GM10266 (cell line): ENCODE measurements around the gene RGPD3.
"Not testable (repeated sequence)": the region's sequence is repeated elsewhere in the genome, so short reads cannot be mapped to it uniquely, and the experiment has no call there.

Experiments
- DNase-seq: peaks from one replicate; pipeline ENCODE4 v3.0.0; 2012; ENCODE audit errors: extremely low spot score
- CTCF ChIP-seq: IDR thresholded peaks from 2 replicates; pipeline ENCODE4 v1.5.1; 2012; ENCODE audit warnings: mild to moderate bottlenecking, low read depth; ENCODE audit not compliant: control insufficient read depth, insufficient read depth; ENCODE audit errors: missing control alignments

The RGPD3 gene

GRCh38 chr2:106492399-106492798 is 24.2 kb upstream of the RGPD3 start:
- DNase-seq, result not testable (repeated sequence)

- DNase-seq, result not testable (repeated sequence)
These were observed 21.5 kb upstream of the RGPD3 start for GRCh38 chr2:106489701-106490100.

GRCh38 chr2:106487386-106488191 is 19.4 kb upstream of the RGPD3 start:
- DNase-seq, result not testable (repeated sequence)

GRCh38 chr2:106486551-106487385 is 18.6 kb upstream of the RGPD3 start, which contains the start of gene CD8B2:
Gene CD8B2, plus strand, starts transcription at chr2:106487364. Its CDS starts 63 bp downstream, at chr2:106487427.
- DNase-seq, result not testable (repeated sequence)

- not testable (repeated sequence) for DNase-seq
These were observed 11.3 kb upstream of the RGPD3 start for GRCh38 chr2:106479563-106479962.

- DNase-seq, result not testable (repeated sequence)
These were observed 9.4 kb upstream of the RGPD3 start for GRCh38 chr2:106477647-106478046.

- peak; percentile 39 for TF ChIP-seq CTCF
- not testable (repeated sequence) for DNase-seq
These were observed 2.4 kb upstream of the RGPD3 start for GRCh38 chr2:106470658-106471057.

- DNase-seq, result not testable (repeated sequence)
These were observed 697 bp downstream of the RGPD3 start for GRCh38 chr2:106467516-106467915.

- not testable (repeated sequence) for DNase-seq
- TF ChIP-seq CTCF, result peak; percentile 15
These were observed 6.3 kb downstream of the RGPD3 start for GRCh38 chr2:106461882-106462281.

- DNase-seq, result not testable (repeated sequence)
These were observed 77.5 kb downstream of the RGPD3 start for GRCh38 chr2:106390680-106391079.

- not testable (repeated sequence) for DNase-seq
These were observed 79.3 kb downstream of the RGPD3 start for GRCh38 chr2:106388814-106389410.

GRCh38 chr2:106384548-106384947 is 83.7 kb downstream of the RGPD3 start:
- not testable (repeated sequence) for DNase-seq

GRCh38 chr2:106381867-106382266 is 86.3 kb downstream of the RGPD3 start:
- not testable (repeated sequence) for DNase-seq

GRCh38 chr2:106379567-106379966 is 88.6 kb downstream of the RGPD3 start:
- DNase-seq, result not testable (repeated sequence)

GRCh38 chr2:106369182-106369581 is 99.0 kb downstream of the RGPD3 start:
- DNase-seq, result not testable (repeated sequence)
